NCI-H2196 (cell line): ENCODE results near the gene SIGLEC15.
"Not testable (repeated sequence)": the region's sequence is repeated elsewhere in the genome, so short reads cannot be mapped to it uniquely, and the experiment has no call there.

Experiments
- DNase-seq: peaks from one replicate; lab custom pipeline; 2025; ENCODE audit not compliant: unreplicated experiment; lab: John Stamatoyannopoulos, UW

The SIGLEC15 gene

GRCh38 chr18:45825258-45826044 is at the start of gene SIGLEC15:
Gene SIGLEC15 (plus strand): TSS chr18:45825675. CDS start chr18:45825729, 54 bp downstream.
- DNase-seq = peak; percentile 49

GRCh38 chr18:45775743-45776142 is 49.7 kb upstream of the SIGLEC15 start:
- DNase-seq = no peak

DNA sequence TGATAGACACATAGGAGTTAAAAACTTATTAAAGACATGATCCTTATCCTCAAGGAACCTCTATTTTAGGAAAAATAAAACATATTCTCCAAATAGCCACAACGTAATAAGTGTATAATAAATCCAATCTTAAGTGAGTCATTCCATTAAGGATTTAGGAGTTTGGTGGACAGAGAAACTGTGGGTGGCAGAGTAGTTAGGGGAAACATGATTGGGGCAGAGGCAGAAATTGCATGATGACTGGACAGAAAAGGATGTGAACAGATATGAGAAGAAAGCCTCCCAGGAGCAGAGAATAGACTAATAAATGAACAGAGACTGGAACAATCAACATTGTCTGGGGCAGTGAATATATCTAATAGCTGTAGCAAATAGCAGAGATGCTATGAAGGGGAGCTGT is 48.1 kb upstream of the SIGLEC15 start:
- DNase-seq = no peak

DNA sequence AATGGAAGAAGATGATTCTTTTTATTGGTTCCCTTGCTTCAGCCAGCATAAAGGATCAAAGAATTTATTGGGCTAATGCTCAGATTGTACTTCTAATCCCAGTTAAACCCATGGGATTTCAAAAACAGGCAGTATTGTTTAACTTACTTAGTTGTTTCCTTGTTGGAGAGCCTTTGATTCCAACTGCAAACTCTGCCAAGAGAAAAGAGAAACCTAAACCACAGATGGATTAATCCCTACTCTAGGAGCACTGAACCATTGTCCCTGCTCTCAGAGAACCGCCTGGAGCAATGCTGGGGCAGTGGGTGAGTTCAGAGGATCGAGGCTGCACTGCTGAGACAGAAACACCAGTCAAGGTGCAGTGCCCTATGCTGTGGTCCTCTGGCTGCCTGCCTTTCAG is 44.9 kb upstream of the SIGLEC15 start:
- DNase-seq = no peak

DNA sequence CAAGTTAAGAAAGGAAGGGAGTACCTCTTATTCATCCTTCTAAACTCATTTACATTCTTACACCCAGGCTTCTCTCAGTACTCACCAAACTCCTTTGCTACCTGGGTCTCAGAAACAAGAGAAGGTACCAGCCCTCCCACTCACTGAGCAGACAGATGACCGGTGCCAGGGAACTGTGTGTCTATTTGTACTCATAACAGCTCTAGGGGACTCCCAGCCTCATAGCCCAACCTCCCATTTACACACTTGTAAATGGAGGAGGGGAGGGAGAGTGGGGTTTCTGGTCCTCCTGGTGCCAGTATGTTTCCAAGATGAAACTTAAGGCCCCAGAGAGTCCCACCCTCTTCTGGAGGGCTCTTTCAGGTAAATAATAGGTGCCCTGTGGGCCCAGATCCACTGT is 42.8 kb upstream of the SIGLEC15 start:
- no peak for DNase-seq

DNA sequence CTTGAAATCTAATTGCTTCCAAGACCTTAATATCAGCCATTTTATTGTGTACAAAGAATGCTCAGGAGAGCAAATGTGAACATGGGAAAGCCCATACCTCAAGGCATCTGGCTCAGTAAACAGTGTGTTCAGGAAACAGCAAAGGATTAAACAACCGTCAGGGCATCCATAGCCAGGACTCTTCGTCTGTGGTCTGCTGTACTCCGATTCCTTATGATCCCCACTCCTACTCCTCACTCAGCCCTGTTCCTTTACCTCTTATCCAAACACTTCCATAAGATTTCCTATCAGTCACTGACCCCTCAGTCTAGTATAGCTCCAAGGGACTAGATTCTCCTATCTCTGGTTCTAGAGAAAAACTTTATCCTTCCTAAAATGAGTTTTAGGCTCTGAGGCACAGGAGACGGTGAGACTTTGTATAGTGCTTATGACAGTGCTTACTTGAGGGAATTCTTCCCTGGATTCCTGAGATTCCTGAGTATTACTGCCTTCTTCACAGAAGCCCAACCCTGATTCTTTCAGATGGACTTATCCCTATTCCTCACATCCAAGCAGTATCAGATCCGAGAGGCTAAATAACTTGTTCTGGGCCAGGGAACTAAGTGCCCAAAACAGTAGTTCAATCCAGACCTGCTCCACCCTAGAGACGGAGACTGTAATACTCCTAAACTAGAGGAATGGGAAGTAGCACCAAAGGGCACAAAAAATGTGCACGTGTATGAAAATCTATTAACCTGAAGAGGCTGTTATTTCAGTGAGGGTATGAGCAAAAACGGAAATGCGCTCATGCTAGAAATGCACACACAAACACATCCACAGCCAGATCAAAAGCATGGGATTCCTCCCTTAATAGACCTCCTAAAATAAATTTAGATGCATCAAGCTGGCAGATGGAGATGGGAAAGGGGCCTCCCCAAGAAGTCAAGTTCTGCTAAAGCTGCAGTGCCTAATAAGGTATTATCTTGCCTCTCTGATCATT is 42.1 kb upstream of the SIGLEC15 start:
- DNase-seq = no peak

DNA sequence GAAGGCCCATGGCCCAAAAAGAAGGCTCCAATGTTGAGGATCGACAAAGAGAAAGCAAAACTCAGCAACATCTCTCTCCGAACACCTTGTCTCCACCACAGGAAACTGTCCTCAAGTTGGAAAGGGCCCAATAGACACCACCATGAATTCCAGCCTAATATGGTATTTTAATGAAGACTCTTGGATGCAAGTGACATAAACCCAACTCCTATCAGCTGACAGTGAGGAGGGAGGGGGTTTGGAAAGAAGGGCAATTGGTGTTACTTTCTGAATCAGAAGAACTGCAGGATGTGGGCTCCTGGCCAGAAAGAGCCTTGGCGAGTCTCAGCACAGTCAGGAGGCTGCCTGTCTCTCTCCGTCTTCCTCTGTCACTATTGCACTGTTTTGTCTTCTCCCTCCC is 40.3 kb upstream of the SIGLEC15 start:
- peak; percentile 46 for DNase-seq

DNA sequence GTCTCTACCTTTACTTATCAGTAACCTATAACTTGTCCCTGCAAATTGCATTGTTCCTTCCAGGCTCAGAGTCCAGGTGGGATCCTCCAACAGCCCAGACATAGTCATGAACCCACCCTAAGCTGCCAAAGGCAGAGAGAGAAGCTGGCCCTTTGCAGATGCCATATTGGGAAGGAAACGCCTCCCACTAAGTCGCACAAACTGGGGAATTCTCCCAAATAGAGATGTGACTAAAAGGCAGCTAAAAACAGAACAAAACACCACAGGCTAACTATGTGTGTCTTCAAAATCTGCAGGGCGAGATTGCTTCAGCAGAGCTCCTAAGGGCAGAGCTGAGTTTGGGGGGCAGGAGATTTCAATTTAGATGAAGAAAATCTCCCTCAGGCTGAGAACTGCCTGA is 38.5 kb upstream of the SIGLEC15 start:
- DNase-seq = no peak

GRCh38 chr18:45787346-45787745 is 38.1 kb upstream of the SIGLEC15 start:
- DNase-seq = no peak

- no peak for DNase-seq
These were observed 36.6 kb upstream of the SIGLEC15 start for GRCh38 chr18:45788861-45789260.

- DNase-seq = no peak
These were observed 32.8 kb upstream of the SIGLEC15 start for GRCh38 chr18:45792506-45793263.

DNA sequence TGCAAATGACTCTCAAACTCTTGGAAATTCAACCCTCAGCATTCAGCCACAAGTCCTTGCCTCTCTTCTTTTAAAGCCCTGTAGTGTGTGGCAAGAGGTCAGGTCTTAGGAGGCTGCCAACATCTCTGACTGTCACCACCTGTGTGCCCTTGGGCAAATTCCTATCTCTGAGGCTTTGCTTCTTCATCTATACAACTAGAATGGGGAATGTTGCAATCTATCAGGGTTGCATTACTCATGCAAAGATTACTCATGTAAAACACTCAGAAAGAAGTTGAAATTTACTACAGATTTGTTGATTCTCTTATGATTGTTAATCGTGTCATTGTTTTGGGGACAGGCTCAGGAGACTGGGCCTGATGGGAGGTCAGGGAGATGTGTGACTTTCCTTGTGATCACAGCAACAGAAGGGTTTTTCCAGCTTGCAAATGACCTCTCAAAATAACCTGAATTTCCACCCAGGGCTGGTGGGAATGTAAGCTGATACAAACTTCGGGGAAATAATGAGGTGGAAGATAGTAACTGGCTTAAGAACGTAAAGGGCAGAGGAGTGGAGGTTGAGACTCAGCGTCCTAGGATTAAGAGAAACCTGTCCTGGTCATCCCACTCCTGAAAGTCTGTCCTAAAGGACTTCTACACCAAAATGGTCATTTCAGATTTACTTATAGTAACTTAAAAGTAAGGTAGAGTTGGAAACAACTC is 32.1 kb upstream of the SIGLEC15 start:
- DNase-seq = peak; percentile 44

DNA sequence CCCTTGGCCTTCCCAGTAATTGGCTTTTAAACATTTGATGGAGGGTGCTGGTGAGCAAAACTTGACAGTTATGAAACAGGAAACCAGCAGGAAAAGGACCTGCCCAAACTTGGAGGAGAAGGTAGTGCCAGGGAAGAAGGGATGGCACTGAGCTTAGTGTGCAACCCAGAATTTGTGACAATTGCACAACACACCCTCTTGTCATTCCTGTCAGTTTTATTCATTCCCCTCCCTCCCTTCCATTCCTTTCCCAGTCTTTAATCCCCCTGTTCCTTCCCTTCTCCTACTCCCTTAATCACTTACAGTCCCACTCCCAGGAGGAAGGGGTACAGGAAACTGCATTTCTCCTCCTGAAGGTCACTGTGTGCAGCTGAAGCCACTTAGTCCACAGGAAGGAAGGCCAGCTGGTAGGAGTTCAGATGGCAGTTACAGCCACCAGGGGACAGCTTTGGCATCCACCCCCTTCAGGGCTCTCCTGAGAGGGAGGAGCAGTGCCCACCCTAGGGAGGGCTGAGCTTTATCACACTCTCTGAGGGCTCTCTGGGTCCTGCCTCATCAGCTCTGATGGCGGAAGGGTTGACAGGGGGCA is 24.0 kb upstream of the SIGLEC15 start:
- no peak for DNase-seq

DNA sequence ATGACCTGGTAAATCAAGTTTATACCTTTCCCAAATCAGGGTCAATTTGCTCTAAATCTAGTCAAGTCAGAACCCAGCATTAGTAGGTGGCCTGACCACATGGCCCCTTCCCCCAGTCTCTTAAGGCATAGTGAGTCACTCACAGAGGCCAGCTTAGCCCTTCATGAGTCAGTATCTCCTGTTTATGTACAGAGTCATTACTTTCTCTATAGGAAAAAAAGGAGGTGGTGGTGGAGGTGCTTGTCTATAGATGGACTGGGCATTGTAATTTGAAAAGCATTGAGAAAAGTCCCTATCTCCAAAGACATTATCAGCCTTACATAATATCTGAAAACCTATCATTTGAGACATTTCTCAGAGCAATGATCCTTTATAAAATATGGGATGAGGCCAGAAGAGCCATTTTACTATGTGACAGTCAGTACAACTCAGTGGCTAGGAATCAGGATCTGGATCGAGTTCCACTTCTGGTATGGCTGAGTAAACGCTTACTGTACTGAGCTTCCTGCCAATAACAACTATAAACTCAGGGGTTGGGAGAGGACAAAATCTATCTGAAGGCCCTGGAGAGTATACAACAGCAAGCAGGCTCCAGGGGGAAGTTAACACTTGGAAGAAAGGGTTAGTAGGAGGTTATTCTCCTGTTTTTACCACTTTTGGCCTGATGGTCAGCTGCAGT is 22.5 kb upstream of the SIGLEC15 start:
- peak; percentile 36 for DNase-seq

DNA sequence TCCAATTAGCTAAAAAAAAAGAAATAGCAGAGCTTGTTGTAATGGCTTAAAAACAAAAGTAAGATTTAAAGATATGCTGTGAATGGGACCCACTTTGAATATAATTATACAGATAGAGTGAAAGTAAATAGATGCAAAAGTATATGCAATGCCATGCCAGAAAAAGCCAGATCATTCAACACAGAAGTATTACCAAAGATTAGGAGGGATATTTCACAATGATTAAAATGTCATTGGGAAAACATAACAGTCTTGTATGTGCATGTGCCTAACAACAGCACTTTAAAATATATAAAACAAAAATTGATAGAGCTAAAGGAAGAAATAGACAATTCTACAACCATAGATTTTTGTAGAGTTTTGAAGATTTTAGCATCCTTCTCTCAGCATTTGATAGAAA is 19.9 kb upstream of the SIGLEC15 start:
- DNase-seq = no peak

GRCh38 chr18:45806226-45806625 is 19.2 kb upstream of the SIGLEC15 start:
- no peak for DNase-seq

GRCh38 chr18:45807144-45807543 is 18.3 kb upstream of the SIGLEC15 start:
- DNase-seq = peak; percentile 71

- not testable (repeated sequence) for DNase-seq
These were observed 10.7 kb upstream of the SIGLEC15 start for GRCh38 chr18:45814733-45815132.

- no peak for DNase-seq
These were observed 7.9 kb upstream of the SIGLEC15 start for GRCh38 chr18:45817543-45817942.

GRCh38 chr18:45818765-45819164 is 6.7 kb upstream of the SIGLEC15 start:
- not testable (repeated sequence) for DNase-seq
